ENCODE results near the gene TOMM40L. TPM values are rescaled to one million over a fixed set of nuclear protein-coding genes. Genes with fewer than 3 reads are reported as not detected.

The TOMM40L gene
- total and polyA plus RNA-seq, 2 experiments from 2014 or later: 11.4 to 14.5 TPM

DNA sequence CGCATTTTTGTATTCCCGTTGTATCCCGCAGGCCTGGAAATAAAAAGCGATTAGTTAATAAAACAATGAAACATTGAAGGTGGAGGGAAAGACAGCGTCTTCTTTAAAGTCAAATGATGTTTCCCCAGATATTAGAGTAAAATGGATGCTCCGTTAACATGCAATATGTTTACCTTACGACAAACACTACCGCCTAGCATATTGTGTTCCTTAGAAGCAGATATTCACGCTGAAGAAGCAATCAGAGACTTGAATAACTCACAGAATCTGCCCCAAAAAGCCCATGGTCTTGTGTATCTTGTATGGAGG is 48.0 kb upstream of the TOMM40L start:
- Histone ChIP-seq H3K4me1 (ENCODE audit: insufficient read depth) (peaks cover 8% of the 10 kb centered on the region), H3K4me2 (peak overlapping the region; percentile 90), H3K36me3 (replicated peaks; ENCODE audit: insufficient read depth, low read depth) (no peaks in the 10 kb centered on the region), H3K27ac (peak overlapping the region; percentile 86), H3K9me2 (replicated peaks; ENCODE audit: insufficient read depth) (no peaks in the 10 kb centered on the region), H3K79me2 (peaks cover 17% of the 10 kb centered on the region), H2AFZ (peak overlapping the region; percentile 88), H3K9me3 (ENCODE audit: low read depth) (no peaks in the 10 kb centered on the region), H3K27me3 (no peaks in the 10 kb centered on the region), H4K20me1 (ENCODE audit: insufficient read depth, poor library complexity, severe bottlenecking) (no peaks in the 10 kb centered on the region), H3K4me3 (peak overlapping the region; percentile 74)
- DNase-seq (ENCODE audit: low spot score): no peak
- TF ChIP-seq EZH2phosphoT487 (IDR thresholded peaks at IDR 0.05; ENCODE audit: low read depth, severe bottlenecking, unreplicated experiment) (no peak), EZH2 (IDR thresholded peaks at IDR 0.05; ENCODE audit: borderline replicate concordance) (no peak)
- TF ChIP-seq, protein P1, sequence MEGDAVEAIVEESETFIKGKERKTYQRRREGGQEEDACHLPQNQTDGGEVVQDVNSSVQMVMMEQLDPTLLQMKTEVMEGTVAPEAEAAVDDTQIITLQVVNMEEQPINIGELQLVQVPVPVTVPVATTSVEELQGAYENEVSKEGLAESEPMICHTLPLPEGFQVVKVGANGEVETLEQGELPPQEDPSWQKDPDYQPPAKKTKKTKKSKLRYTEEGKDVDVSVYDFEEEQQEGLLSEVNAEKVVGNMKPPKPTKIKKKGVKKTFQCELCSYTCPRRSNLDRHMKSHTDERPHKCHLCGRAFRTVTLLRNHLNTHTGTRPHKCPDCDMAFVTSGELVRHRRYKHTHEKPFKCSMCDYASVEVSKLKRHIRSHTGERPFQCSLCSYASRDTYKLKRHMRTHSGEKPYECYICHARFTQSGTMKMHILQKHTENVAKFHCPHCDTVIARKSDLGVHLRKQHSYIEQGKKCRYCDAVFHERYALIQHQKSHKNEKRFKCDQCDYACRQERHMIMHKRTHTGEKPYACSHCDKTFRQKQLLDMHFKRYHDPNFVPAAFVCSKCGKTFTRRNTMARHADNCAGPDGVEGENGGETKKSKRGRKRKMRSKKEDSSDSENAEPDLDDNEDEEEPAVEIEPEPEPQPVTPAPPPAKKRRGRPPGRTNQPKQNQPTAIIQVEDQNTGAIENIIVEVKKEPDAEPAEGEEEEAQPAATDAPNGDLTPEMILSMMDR (IDR thresholded peaks at IDR 0.05; ENCODE audit: poor library complexity): no peak
- WGBS (ENCODE audit: low lambda C conversion rate, missing lambda C conversion rate): 37% methylated on average over 9 of the region's 9 CpGs

DNA sequence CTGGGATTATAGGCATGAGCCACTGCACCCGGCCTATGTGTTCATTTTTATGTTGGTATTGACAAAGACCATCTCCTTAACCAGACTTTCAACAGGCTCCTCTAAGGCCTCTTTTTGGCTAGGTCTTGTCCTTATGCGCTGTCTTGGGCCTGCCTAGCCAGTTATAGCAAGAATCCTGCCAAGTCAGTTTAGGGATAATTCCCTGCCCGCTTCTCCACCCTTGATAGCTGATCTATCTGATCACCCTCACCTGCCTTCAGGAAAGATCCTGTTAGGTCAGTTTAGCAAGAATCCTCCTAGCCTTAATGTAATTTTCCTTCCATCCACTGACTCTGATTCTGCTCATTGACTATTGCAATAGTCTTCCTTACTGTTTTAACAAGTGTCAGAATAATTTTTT is 46.2 kb upstream of the TOMM40L start:
- Histone ChIP-seq H4K20me1 (ENCODE audit: insufficient read depth, poor library complexity, severe bottlenecking) (no peaks in the 10 kb centered on the region), H3K27me3 (no peaks in the 10 kb centered on the region), H3K9me2 (replicated peaks; ENCODE audit: insufficient read depth) (no peaks in the 10 kb centered on the region), H3K36me3 (replicated peaks; ENCODE audit: insufficient read depth, low read depth) (no peaks in the 10 kb centered on the region), H3K4me3 (no peak overlapping the region), H3K4me2 (no peak overlapping the region), H2AFZ (no peak overlapping the region), H3K4me1 (ENCODE audit: insufficient read depth) (peaks cover 8% of the 10 kb centered on the region), H3K27ac (no peak overlapping the region), H3K79me2 (peaks cover 17% of the 10 kb centered on the region), H3K9me3 (ENCODE audit: low read depth) (no peaks in the 10 kb centered on the region)
- DNase-seq (ENCODE audit: low spot score): no peak
- TF ChIP-seq, protein P1 (IDR thresholded peaks at IDR 0.05; ENCODE audit: poor library complexity): no peak
- TF ChIP-seq EZH2phosphoT487 (IDR thresholded peaks at IDR 0.05; ENCODE audit: low read depth, severe bottlenecking, unreplicated experiment): no peak
- TF ChIP-seq EZH2 (IDR thresholded peaks at IDR 0.05; ENCODE audit: borderline replicate concordance): no peak
- 92% methylated on average over 3 of the region's 3 CpGs for WGBS (ENCODE audit: low lambda C conversion rate, missing lambda C conversion rate)

DNA sequence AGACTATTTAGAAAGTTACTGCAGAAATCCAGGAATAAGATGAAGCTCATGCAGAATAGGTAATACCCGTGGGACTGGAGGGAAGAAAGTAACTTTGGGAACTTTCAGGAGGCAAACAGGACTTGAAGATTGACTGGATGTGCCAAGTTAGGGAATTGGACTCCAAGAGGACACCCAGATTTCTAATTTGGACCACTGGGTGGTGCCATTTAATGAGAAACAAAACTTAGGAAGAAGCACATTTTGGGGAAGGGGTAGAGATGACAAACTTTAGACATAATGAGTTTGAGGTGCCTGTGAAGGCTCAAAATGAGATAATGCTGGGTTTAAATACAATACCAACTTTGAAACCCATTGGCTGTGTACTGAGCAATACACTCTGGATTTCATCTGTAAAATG is 45.2 kb upstream of the TOMM40L start:
- 69% methylated on average over 1 of the region's 1 CpG for WGBS (ENCODE audit: low lambda C conversion rate, missing lambda C conversion rate)
- Histone ChIP-seq H3K9me2 (replicated peaks; ENCODE audit: insufficient read depth) (no peaks in the 10 kb centered on the region), H3K27me3 (no peaks in the 10 kb centered on the region), H3K4me1 (ENCODE audit: insufficient read depth) (peaks cover 8% of the 10 kb centered on the region), H3K36me3 (replicated peaks; ENCODE audit: insufficient read depth, low read depth) (no peaks in the 10 kb centered on the region), H3K4me3 (no peak overlapping the region), H3K79me2 (peaks cover 15% of the 10 kb centered on the region), H3K4me2 (no peak overlapping the region), H3K9me3 (ENCODE audit: low read depth) (no peaks in the 10 kb centered on the region), H4K20me1 (ENCODE audit: insufficient read depth, poor library complexity, severe bottlenecking) (no peaks in the 10 kb centered on the region), H2AFZ (no peak overlapping the region), H3K27ac (no peak overlapping the region)
- no peak for DNase-seq (ENCODE audit: low spot score)
- no peak for TF ChIP-seq EZH2 (IDR thresholded peaks at IDR 0.05; ENCODE audit: borderline replicate concordance)
- TF ChIP-seq, protein P1 (IDR thresholded peaks at IDR 0.05; ENCODE audit: poor library complexity): peak; percentile 24

DNA sequence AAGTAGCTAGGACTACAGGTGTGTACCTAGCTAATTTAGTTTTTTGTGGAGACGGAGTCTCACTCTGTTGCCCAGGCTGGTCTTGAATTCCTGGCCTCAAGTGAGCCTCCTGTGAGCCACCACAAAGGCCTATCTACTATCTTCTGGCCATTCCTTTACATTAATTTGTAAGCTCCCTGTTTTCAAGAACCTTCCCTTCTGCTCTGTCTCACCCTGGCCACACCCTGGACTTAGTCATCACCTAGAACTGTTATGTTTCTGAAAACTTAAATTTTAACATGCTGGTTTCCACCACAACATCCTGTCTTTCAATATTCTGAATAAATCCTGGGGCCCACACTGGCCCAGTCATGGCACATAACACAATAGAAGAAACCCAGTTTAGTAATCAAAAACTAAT is 43.6 kb upstream of the TOMM40L start:
- no peak for DNase-seq (ENCODE audit: low spot score)
- Histone ChIP-seq H3K9me3 (ENCODE audit: low read depth) (no peaks in the 10 kb centered on the region), H2AFZ (no peak overlapping the region), H3K27ac (no peak overlapping the region), H4K20me1 (ENCODE audit: insufficient read depth, poor library complexity, severe bottlenecking) (no peaks in the 10 kb centered on the region), H3K9me2 (replicated peaks; ENCODE audit: insufficient read depth) (no peaks in the 10 kb centered on the region), H3K4me2 (no peak overlapping the region), H3K4me1 (ENCODE audit: insufficient read depth) (no peaks in the 10 kb centered on the region), H3K4me3 (no peak overlapping the region), H3K36me3 (replicated peaks; ENCODE audit: insufficient read depth, low read depth) (no peaks in the 10 kb centered on the region), H3K79me2 (no peaks in the 10 kb centered on the region), H3K27me3 (no peaks in the 10 kb centered on the region)
- WGBS (ENCODE audit: low lambda C conversion rate, missing lambda C conversion rate): 91% methylated on average over 1 of the region's 1 CpG
- TF ChIP-seq, protein P1 (IDR thresholded peaks at IDR 0.05; ENCODE audit: poor library complexity): no peak
- TF ChIP-seq EZH2phosphoT487 (IDR thresholded peaks at IDR 0.05; ENCODE audit: low read depth, severe bottlenecking, unreplicated experiment) (no peak), EZH2 (IDR thresholded peaks at IDR 0.05; ENCODE audit: borderline replicate concordance) (no peak)

All from hepatocyte (in vitro differentiated cells).